HepG2 (cell line): ENCODE results near the gene AGRN. TPM values are rescaled to one million over a fixed set of nuclear protein-coding genes. Genes with fewer than 3 reads are reported as not detected.

ENCODE experiments used
- DNMT1 ChIP-seq: sonication (generic); formaldehyde crosslinking; IDR thresholded peaks from 2 replicates; pipeline ENCODE4 v1.5.1; 2020; ENCODE audit warnings: mild to moderate bottlenecking, missing genetic modification reagents
- ESRRA ChIP-seq: sonication (generic); formaldehyde crosslinking; IDR thresholded peaks from 2 replicates; pipeline ENCODE4 v1.5.1; 2020; ENCODE audit warnings: mild to moderate bottlenecking, low read depth, missing genetic modification reagents
- HNRNPUL1 ChIP-seq: fragments of 200-400 bp; formaldehyde crosslinking; IDR thresholded peaks from 2 replicates; pipeline ENCODE4 v1.6.1; 2017; ENCODE audit warnings: low read depth, mild to moderate bottlenecking, low read length, moderate library complexity
- HOXA3 ChIP-seq: sonication (generic); formaldehyde crosslinking; IDR thresholded peaks from 2 replicates; pipeline ENCODE4 v1.5.0; 2020; ENCODE audit warnings: missing genetic modification reagents
- MLLT10 ChIP-seq: sonication (generic); formaldehyde crosslinking; IDR thresholded peaks from 2 replicates; pipeline ENCODE4 v1.4.0; 2020; ENCODE audit warnings: missing genetic modification reagents
- MYNN ChIP-seq: sonication (generic); formaldehyde crosslinking; IDR thresholded peaks from 2 replicates; pipeline ENCODE4 v1.4.0; 2020; ENCODE audit warnings: mild to moderate bottlenecking, low read depth, missing genetic modification reagents
- PPARG ChIP-seq: conservative IDR thresholded peaks from 2 replicates; pipeline ENCODE4 v1.6.1; 2016; ENCODE audit warnings: missing biosample characterization, missing genetic modification reagents
- SP140L ChIP-seq: sonication (generic); formaldehyde crosslinking; IDR thresholded peaks from 2 replicates; pipeline ENCODE4 v1.4.0; 2020; ENCODE audit warnings: missing genetic modification reagents, borderline replicate concordance
- SRSF4 ChIP-seq: fragments of 200-400 bp; formaldehyde crosslinking; IDR thresholded peaks from one replicate; pipeline ENCODE4 v1.6.1; 2018; ENCODE audit warnings: mild to moderate bottlenecking, low read depth, low read length, moderate library complexity; ENCODE audit not compliant: poor library complexity, severe bottlenecking
- U2AF1 ChIP-seq: fragments of 200-400 bp; formaldehyde crosslinking; optimal IDR thresholded peaks from 2 replicates; pipeline ENCODE3; 2017; ENCODE audit warnings: mild to moderate bottlenecking, low read depth, low read length
- USF2 ChIP-seq, 2 experiments: sonication (generic) in 1 of 2; formaldehyde crosslinking in 1 of 2; IDR thresholded peaks; 2 replicates each; pipeline versions ENCODE4 v1.5.1 to v1.6.1; 2011 to 2020; ENCODE audit warnings: borderline replicate concordance in 1 of 2, low read depth in 1 of 2, low read length in 1 of 2, mild to moderate bottlenecking in 1 of 2, missing genetic modification reagents in 1 of 2, moderate library complexity in 1 of 2
- ZBTB7B ChIP-seq: sonication (generic); formaldehyde crosslinking; IDR thresholded peaks from 2 replicates; pipeline ENCODE4 v1.4.0; 2020; ENCODE audit warnings: missing genetic modification reagents
- ZNF143 ChIP-seq: sonication (generic); formaldehyde crosslinking; IDR thresholded peaks from 2 replicates; pipeline ENCODE4 v1.4.0; 2020; ENCODE audit warnings: missing genetic modification reagents
- ZNF207 ChIP-seq: fragments of 450-650 bp; IDR thresholded peaks from 2 replicates; pipeline ENCODE4 v1.6.1; 2016; ENCODE audit warnings: antibody characterized with exemption, borderline replicate concordance
- ZXDC ChIP-seq: sonication (generic); formaldehyde crosslinking; IDR thresholded peaks from 2 replicates; pipeline ENCODE4 v1.5.0; 2020; ENCODE audit warnings: mild to moderate bottlenecking, missing genetic modification reagents
- polyA plus RNA-seq, 8 experiments: library from polyadenylated mRNA; depleted of rRNA in 3 of 8; stranded (reverse) in 7 of 8; unstranded in 1 of 8; fragments of >200 nt; fragmentation: Illumina TruSeq in 4 of 8; extraction: Trizol in 4 of 8; gene quantifications; 2 replicates each; pipeline versions ENCODE4 v1.2.1 to v1.2.3, GENCODE V29; 2011 to 2016; ENCODE audit warnings: low read depth in 4 of 8, missing spikeins in 1 of 8, mixed read lengths in 1 of 8; ENCODE audit not compliant: insufficient read depth in 1 of 8
- total RNA-seq, 5 experiments: library from RNA; depleted of rRNA; stranded (reverse); fragments of >200 nt; fragmentation: Illumina TruSeq; extraction: Trizol; gene quantifications; 2 replicates each; pipeline ENCODE4 v1.2.3, GENCODE V29; 2016; ENCODE audit warnings: low read depth in 1 of 5
- TF ChIP-seq, protein P1 (sequence below): sonication (generic); formaldehyde crosslinking; IDR thresholded peaks from 2 replicates; pipeline ENCODE4 v1.4.0; 2020; ENCODE audit warnings: missing genetic modification reagents, low read depth, mild to moderate bottlenecking, borderline replicate concordance
- TF ChIP-seq, protein P2 (sequence below): sonication (generic); formaldehyde crosslinking; IDR thresholded peaks from 2 replicates; pipeline ENCODE4 v1.4.0; 2020; ENCODE audit warnings: mild to moderate bottlenecking, missing genetic modification reagents, borderline replicate concordance
- TF ChIP-seq, protein P3 (sequence below): sonication (generic); formaldehyde crosslinking; IDR thresholded peaks from 2 replicates; pipeline ENCODE4 v1.9.0; 2022; ENCODE audit warnings: low read depth, missing genetic modification reagents

Gene AGRN
- total and polyA plus RNA-seq, 2 of the 13 experiments (the other 11 are each of a cell fraction or from before 2014, with no cell fraction given): 29.8 to 65.2 TPM

- TF ChIP-seq DNMT1 (CRISPR knock-in tag) (peak; percentile 85), MYNN (CRISPR knock-in tag) (no peak), ZXDC (no peak), ESRRA (peak; percentile 62; the same call in 1 of the 2 replicates), ZNF207 (no peak), U2AF1 (peak; percentile 32), USF2 (IDR thresholded peaks at IDR 0.05; ENCODE audit: low read depth, low read length) (peak; percentile 52), USF2 (CRISPR knock-in tag; IDR thresholded peaks at IDR 0.05; ENCODE audit: borderline replicate concordance) (peak; percentile 58; the same call in 1 of the 2 replicates), ZBTB7B (CRISPR knock-in tag) (peak; percentile 86), HOXA3 (peak; percentile 100), SRSF4 (no peak), MLLT10 (CRISPR knock-in tag) (no peak), HNRNPUL1 (no peak), PPARG (CRISPR knock-in tag) (peak; percentile 35; the same call in 1 of the 2 replicates), SP140L (CRISPR knock-in tag) (no peak), ZNF143 (CRISPR knock-in tag) (peak; percentile 81)
- TF ChIP-seq, protein P1, sequence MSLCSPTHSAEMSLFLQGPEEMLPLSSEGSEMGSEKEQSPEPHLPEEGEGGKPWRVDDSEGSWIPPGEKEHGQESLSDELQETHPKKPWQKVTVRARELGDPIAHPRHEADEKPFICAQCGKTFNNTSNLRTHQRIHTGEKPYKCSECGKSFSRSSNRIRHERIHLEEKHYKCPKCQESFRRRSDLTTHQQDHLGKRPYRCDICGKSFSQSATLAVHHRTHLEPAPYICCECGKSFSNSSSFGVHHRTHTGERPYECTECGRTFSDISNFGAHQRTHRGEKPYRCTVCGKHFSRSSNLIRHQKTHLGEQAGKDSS: peak; percentile 86; the same call in 1 of the 2 replicates
- TF ChIP-seq, protein P2, sequence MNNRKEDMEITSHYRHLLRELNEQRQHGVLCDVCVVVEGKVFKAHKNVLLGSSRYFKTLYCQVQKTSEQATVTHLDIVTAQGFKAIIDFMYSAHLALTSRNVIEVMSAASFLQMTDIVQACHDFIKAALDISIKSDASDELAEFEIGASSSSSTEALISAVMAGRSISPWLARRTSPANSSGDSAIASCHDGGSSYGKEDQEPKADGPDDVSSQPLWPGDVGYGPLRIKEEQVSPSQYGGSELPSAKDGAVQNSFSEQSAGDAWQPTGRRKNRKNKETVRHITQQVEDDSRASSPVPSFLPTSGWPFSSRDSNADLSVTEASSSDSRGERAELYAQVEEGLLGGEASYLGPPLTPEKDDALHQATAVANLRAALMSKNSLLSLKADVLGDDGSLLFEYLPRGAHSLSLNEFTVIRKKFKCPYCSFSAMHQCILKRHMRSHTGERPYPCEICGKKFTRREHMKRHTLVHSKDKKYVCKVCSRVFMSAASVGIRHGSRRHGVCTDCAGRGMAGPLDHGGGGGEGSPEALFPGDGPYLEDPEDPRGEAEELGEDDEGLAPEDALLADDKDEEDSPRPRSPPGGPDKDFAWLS (CRISPR knock-in tag): peak; percentile 70; the same call in 1 of the 2 replicates
- TF ChIP-seq, protein P3, sequence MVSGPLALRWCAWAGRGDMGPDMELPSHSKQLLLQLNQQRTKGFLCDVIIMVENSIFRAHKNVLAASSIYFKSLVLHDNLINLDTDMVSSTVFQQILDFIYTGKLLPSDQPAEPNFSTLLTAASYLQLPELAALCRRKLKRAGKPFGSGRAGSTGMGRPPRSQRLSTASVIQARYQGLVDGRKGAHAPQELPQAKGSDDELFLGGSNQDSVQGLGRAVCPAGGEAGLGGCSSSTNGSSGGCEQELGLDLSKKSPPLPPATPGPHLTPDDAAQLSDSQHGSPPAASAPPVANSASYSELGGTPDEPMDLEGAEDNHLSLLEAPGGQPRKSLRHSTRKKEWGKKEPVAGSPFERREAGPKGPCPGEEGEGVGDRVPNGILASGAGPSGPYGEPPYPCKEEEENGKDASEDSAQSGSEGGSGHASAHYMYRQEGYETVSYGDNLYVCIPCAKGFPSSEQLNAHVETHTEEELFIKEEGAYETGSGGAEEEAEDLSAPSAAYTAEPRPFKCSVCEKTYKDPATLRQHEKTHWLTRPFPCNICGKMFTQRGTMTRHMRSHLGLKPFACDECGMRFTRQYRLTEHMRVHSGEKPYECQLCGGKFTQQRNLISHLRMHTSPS (CRISPR knock-in tag): no peak
Observed at GRCh38 chr1:1000357-1001056, 19.4 kb upstream of the AGRN start (continued).
